OCI-M1 (cell line): ENCODE data around the gene HADH.
"Not testable (repeated sequence)": the region's sequence is repeated elsewhere in the genome, so short reads cannot be mapped to it uniquely, and the experiment has no call there.

ENCODE experiments used
- DNase-seq: peaks from one replicate; lab custom pipeline; 2025; lab: John Stamatoyannopoulos, UW

HADH gene

GRCh38 chr4:107989537-107990386 lies at the start of gene HADH:
Gene HADH (plus strand): TSS chr4:107989889. CDS start chr4:107989933, 44 bp downstream.
- DNase-seq: peak; percentile 95

DNA sequence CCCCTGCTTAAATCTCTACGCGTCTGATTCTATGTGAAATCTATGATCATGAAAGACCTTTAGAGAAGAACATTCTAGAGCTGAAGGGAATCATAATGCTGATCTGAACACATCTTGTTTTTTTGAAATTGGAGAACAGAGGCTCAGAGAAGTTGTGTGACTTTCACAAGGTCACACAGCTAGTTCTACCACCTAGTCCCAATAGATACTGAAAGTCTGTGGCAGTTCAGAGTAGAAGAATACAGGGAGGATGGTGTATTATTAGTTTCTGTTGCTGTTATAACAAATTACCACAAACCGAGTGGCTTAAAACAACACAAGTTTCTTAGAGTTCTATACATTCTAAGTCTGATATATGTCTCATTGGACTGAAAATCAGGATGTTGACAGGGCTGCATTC lies 43.9 kb upstream of the HADH start:
- DNase-seq: no peak

GRCh38 chr4:107950746-107951540 lies 38.7 kb upstream of the HADH start:
- no peak for DNase-seq

GRCh38 chr4:107951551-107951950 lies 38.1 kb upstream of the HADH start:
- no peak for DNase-seq

- DNase-seq: no peak
These were observed 33.7 kb upstream of the HADH start for GRCh38 chr4:107956011-107956410.

GRCh38 chr4:107966903-107967302 lies 22.8 kb upstream of the HADH start:
- no peak for DNase-seq

DNA sequence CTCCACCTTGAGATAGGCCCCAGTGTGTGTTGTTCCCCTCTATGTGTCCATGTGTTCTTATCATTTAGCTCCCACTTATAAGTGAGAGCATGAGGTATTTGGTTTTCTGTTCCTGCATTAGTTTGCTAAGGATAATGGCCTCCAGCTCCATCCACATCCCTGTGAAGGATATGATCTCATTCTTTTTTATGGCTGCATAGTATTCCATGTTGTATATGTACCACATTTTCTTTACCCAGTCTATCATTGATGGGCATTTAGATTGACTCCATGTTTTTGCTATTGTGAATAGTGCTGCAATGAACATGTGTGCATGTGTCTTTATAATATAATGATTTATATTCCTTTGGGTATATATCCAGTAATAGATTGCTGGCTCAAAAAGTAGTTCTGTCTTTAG lies 22.2 kb upstream of the HADH start:
- not testable (repeated sequence) for DNase-seq

DNA sequence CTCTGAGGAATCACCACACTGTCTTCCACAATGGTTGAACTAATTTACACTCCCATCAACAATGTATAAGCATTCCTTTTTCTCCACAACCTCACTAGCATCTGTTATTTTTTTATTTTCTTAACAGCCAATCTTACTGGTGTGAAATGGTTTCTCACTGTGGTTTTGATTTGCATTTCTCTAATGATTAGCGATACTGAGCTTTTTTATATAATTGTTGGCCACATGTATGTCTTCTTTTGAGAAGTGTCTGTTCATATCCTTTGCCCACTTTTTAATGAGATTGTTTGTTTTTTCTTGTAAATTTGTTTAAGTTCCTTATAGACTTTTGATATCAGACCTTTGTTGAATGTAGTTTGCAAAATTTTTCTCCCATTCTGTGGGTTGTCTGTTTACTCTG lies 21.8 kb upstream of the HADH start:
- not testable (repeated sequence) for DNase-seq

- peak; percentile 53 for DNase-seq
These were observed 19.5 kb upstream of the HADH start for GRCh38 chr4:107970063-107970798.

GRCh38 chr4:107972605-107973004 lies 17.1 kb upstream of the HADH start:
- peak; percentile 56 for DNase-seq

- no peak for DNase-seq
These were observed 15.2 kb upstream of the HADH start for GRCh38 chr4:107974523-107974922.

DNA sequence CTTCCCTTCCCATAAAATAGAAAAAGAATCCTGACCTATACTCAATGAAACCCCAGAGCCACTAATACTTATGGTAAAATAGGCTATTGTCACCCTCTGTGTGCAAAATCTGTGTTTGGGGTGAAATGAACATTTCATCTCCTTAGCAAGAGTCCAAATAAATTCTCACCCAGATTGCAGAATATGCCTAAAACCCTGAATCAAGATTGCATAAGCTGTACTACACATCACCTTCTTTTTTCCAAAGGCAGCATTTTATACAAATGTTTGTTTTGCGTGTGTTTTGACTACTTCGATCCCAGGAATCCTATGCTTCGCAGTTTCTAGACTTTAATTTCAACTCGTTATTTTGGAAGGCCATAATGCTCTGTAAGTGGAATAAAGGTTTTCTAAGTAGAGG lies 12.2 kb upstream of the HADH start:
- no peak for DNase-seq

DNA sequence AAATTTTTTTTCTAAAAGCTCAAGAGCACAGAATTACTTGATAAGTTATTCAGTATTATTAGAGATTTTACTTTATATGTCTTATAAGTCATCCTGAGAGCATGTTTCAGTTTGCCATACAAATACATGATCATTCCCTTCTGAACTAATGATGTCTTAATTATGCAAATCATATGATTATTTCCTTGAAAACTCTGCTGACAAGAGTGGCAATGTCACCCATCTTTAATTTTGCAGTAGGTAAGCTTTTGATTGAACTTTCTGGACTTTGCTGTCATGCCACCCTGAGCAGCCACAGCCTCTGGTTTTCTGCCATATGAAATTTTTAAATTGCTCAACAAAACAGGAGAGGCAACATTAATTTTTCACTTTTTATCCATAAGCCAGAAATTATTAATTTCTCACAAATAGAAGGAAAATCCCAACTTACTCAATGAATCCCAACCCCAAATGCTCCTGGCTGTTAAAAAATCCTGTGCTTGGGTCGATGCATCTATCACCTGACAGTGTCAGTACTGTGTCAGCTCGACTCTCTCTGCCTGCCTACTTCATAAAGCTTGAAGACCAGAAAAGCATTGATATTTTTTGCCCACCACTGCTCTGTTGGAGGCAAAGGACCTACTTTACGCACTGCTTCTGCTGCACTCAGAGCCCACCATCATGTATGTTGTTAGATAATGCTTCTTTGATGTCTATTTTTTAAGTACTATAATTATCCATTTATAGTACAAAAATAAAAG lies 11.6 kb upstream of the HADH start:
- DNase-seq: no peak

GRCh38 chr4:107978716-107979451 lies 10.8 kb upstream of the HADH start:
- DNase-seq: no peak

DNA sequence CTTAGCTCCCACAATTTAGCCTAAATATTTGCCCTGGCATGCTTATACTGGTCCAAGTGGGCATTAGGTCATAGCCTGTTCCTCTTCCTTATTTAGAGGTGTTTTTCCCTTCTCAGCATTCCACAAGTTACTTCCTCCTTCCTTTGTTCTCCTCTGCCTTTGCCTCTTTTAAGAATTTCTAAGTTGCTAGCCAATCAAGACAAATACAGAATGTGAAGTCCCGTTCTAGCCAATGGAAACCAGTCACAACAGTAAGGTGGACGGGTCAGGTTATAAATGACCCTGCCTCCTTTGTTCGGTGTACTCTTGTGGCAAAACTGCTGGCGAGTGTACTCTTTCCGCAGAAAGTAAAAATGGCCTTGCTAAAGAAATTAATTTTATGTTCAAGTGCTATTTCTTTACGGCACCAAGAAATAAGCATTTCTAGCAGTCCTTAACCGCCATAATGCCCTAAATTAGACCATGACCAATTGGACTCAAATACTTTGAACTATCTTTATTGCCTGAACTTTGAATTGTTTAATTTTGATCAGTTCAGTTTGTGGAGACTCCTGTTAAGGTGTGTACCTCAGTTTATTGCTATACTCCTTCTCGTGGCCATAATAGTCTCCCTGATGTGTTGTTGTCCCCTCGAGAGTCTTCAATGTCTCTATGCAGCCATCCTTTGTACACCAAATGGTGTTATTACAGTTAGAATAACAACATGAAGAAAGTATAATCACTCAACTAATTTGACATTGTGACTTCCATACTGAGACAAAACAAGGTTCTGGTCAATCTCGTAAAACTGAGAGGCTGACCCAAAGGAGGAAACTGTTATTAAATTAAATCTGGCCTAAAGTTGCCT lies 1.6 kb upstream of the HADH start:
- no peak for DNase-seq

- no peak for DNase-seq
These were observed 990 bp upstream of the HADH start for GRCh38 chr4:107988763-107989035.

DNA sequence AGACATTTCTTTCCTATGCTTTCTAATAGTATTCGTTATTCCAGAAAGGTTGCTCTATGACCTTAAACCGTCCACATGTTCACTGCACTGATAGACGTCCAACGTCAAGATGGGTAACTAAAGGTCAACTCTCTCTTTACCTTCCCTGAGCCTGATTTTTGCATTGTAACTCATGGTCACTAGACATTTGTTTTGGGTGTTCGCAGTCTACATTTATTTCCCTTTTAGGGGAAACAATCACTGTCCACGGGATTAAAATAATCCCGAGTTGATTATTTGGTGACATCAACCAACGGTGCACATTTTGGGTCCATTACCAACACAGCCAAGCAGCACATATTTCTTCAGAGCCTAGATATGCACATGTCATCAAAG lies 540 bp upstream of the HADH start:
- DNase-seq: no peak

DNA sequence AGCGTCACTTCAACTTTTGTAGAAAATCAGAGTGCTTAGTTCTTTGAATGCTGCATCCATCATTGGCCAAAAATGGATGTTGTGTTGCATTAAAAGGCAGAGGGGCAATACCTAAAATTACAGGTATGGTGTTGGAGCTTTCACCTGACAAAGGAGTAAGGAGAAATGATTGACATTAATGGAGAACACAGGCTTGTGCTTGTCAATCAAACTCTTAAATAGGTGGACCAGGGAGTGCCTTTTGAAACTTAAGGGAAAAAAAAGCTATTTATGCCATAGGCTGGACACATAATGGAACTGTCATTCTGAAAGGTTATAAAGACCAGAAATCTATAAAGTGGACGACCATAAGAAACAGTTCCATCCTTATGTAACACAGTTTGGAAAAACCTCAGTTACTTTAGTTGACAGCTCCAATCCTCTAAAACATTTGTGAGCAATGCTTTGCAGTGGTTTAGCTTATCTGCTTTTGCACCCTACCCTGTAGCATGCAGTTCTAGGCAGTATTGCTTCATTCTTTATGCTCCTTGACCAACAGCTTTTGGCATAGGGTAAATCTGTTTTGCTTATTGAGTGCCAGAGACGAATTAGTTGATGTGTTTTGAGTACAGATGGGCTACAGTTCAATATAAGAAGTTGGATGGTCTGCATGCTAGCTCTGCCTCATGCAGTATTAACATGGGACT lies 2.4 kb downstream of the HADH start:
- DNase-seq: peak; percentile 80

GRCh38 chr4:107993969-107994368 lies 4.3 kb downstream of the HADH start:
- peak; percentile 22 for DNase-seq

- DNase-seq: peak; percentile 75
These were observed 5.2 kb downstream of the HADH start for GRCh38 chr4:107994894-107995293.
